ENCODE results near the gene EPB41L4B.

The EPB41L4B gene

DNA sequence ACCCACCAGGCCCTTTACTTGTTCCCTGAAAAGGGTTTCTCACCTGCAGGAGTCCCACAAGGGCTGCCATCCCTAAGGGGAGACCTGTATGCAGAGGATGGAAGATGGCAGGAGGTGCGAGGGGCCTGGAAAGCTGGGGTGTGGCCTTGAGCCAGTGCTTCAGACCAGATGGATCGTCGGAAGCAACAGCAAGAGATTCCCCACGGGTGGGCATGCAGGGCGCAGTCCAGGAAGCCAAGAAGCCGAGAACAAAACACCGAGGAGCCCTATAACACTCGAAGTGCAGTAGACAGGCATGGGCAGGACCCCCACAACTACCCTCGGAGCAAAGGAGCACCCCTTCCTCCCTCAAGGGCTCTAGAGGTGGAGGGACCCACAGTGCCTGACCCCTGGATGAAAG, 129.1 kb downstream of the EPB41L4B start:
- TF ChIP-seq, protein P1, sequence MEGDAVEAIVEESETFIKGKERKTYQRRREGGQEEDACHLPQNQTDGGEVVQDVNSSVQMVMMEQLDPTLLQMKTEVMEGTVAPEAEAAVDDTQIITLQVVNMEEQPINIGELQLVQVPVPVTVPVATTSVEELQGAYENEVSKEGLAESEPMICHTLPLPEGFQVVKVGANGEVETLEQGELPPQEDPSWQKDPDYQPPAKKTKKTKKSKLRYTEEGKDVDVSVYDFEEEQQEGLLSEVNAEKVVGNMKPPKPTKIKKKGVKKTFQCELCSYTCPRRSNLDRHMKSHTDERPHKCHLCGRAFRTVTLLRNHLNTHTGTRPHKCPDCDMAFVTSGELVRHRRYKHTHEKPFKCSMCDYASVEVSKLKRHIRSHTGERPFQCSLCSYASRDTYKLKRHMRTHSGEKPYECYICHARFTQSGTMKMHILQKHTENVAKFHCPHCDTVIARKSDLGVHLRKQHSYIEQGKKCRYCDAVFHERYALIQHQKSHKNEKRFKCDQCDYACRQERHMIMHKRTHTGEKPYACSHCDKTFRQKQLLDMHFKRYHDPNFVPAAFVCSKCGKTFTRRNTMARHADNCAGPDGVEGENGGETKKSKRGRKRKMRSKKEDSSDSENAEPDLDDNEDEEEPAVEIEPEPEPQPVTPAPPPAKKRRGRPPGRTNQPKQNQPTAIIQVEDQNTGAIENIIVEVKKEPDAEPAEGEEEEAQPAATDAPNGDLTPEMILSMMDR (IDR thresholded peaks at IDR 0.05; ENCODE audit: insufficient read depth, missing control alignments) = no peak
- no peak for DNase-seq (ENCODE audit: insufficient read length, low spot score)
- no peak for FAIRE-seq

DNA sequence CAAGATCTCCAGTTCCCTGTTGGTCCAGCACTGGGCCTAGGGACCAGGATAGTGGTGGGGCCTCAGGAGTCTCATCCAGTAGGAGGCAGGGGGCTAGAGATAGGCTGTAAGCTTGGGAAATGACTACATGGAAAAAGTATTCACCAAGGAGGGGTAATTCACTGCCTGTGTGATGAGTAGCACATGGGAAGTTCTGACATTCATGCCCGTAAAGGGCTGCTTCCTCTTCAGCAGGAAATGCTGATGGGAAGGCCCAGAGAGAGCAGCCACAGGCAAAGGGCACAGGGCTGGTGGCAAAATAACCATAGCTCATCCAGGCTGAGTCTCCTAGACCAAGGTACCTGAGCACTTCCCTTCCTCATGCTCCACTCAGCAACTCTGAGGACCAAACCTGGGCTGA, 130.7 kb downstream of the EPB41L4B start:
- DNase-seq (ENCODE audit: insufficient read length, low spot score) (no peak), FAIRE-seq (no peak)
- TF ChIP-seq, protein P1 (IDR thresholded peaks at IDR 0.05; ENCODE audit: insufficient read depth, missing control alignments) = no peak

DNA sequence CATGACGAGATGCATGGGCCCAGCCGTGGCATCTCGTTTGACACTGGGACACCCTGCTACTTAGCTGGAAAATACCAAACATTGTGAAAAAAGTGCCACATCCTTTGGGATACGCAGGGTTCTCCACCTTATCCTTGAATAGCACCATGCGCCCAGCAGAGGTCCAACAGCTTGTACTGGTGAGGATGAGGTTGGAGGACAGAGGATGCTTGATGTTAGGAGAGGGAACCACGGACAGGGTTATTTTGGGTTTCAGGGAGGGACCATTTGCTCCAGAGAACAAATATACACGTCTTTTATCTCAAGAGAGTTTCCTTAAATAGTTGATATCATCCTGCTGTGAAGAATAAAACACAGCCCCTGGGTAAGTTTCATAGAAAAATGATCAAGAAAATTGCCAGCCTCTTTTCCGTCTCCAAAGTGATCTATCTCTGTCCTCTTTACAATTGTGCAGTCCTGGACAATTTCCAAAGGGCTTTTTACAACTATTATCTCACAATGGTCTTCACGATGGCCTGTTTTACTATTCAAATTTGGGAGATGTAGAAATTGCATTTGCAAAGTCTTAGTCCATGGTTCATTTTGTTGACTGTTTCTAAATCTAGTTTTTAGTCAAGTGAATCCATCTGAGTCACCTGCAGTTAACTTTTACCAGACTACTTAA, 133.9 kb downstream of the EPB41L4B start:
- FAIRE-seq (no peak), DNase-seq (ENCODE audit: insufficient read length, low spot score) (no peak)
- TF ChIP-seq, protein P1 (IDR thresholded peaks at IDR 0.05; ENCODE audit: insufficient read depth, missing control alignments) = no peak

DNA sequence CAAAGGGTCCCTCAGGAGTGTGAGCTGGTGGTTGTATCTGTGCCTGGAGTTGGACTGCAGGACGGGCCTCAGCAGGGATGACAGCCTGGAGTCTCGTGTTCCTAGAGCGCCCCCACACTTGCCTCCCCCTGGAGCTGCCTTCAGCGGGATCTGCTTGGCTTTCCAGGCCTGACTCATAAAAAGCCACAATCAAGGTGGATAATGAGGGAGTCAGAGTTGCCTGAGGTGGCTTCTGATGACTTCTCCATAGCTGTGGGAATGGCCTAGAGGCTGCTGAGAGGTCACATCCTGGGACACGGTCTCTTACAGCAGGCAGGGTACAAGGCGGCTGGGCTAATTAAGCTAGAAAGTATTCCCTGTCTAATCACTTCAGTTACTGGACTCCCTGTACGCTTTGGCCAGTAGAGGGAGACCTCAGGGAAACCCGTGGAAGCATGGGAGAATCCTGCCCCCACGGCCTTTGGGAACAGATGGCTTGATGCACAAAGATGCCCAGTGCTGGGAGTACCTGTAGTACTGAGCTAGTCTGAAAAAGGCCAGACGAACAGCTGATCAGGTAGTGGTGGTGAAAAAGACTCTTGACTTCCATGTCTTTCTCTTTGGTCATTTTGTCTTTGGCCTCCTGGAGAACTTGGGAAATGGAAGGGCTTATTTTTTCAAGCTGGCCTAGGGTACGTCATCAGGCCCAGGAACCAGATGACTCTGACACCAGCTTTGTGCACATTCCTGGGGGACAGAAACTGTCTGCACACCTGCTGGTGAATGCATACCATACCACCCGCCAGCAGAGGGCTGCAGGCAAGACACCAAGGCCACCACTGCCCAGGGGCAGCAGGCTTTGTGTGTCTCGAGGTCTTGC, 137.7 kb downstream of the EPB41L4B start:
- DNase-seq (ENCODE audit: insufficient read length, low spot score) = no peak

DNA sequence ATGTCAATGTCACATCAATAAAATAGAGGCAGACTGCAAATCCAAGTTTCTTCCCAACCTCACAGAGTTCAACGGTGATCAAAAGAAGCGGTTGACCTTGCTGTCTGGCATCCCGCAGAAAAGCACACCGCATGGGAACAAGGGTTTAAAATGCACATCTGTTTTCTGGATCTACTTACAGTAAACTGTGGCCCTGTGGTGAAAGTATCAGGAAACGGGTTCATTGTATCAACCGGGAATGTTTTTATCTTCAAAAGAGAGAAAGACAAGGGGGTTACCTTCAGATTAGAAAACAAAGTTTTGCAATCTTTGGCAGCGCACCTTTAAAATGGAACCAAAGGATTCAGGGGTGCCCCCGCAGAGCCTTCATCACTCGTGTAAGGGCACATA, 138.3 kb downstream of the EPB41L4B start:
- no peak for DNase-seq (ENCODE audit: insufficient read length, low spot score)
- TF ChIP-seq, protein P1 (IDR thresholded peaks at IDR 0.05; ENCODE audit: insufficient read depth, missing control alignments) = no peak
- no peak for FAIRE-seq

More for the DNA sequence above, 137.7 kb downstream of the EPB41L4B start:
- TF ChIP-seq, protein P1 (IDR thresholded peaks at IDR 0.05; ENCODE audit: insufficient read depth, missing control alignments) = peak; percentile 41
- no peak for FAIRE-seq

DNA sequence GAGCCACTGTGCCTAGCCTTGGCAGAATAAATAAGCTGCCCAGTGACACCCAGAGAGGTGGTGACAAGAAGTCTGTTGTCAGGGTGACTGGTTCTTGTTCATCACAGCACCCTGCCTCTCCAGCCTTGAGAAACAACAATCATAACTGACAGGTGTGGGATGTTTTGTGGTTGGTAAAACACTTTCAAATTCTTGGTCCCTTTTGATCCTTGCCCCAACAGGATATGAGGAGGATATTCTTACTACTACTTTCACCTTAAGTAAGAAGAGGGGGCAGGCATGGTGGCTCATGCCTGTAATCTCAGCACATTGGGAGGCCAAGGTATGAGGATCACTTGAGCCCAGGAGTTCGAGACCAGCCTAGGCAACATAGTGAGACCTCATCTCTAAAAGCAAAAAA, 139.6 kb downstream of the EPB41L4B start:
- DNase-seq (ENCODE audit: insufficient read length, low spot score) (no peak), FAIRE-seq (no peak)
- TF ChIP-seq, protein P1 (IDR thresholded peaks at IDR 0.05; ENCODE audit: insufficient read depth, missing control alignments) = no peak
